NB4 (cell line): Measurements from ENCODE around the gene GBA3.

ENCODE experiments used
- DNase-seq: peaks from one replicate; pipeline ENCODE4 v3.0.0; 2010; ENCODE audit warnings: low read depth
- H3K4me3 ChIP-seq: one replicate; pipeline ENCODE4 v1.5.1; 2011; ENCODE audit warnings: mild to moderate bottlenecking, low read depth, low read length, moderate library complexity
- CTCF ChIP-seq: IDR thresholded peaks from one replicate; pipeline ENCODE4 v1.5.1; 2012; ENCODE audit warnings: low read depth, low read length
- MAX ChIP-seq: IDR thresholded peaks from 2 replicates; pipeline ENCODE4 v1.6.1; 2011; ENCODE audit warnings: low read depth, low read length
- MYC ChIP-seq: IDR thresholded peaks from 2 replicates; pipeline ENCODE4 v1.6.1; 2011; ENCODE audit warnings: low read depth, low read length
- POLR2A ChIP-seq: IDR thresholded peaks from 2 replicates; pipeline ENCODE4 v1.6.1; 2011; ENCODE audit warnings: mild to moderate bottlenecking; ENCODE audit not compliant: insufficient read length; ENCODE audit errors: extremely low read depth

GBA3 gene

GRCh38 chr4:22680065-22680642, 12.6 kb upstream of the GBA3 start:
- TF ChIP-seq CTCF (no peak), MYC (no peak), MAX (no peak), POLR2A (no peak)
- DNase-seq: no peak
- H3K4me3 ChIP-seq: no peak overlapping the region

GRCh38 chr4:22683726-22684125, 9.0 kb upstream of the GBA3 start:
- TF ChIP-seq POLR2A: no peak
- no peak for TF ChIP-seq MYC
- TF ChIP-seq MAX: no peak
- TF ChIP-seq CTCF: no peak
- DNase-seq: no peak
- no peak overlapping the region for H3K4me3 ChIP-seq

GRCh38 chr4:22686141-22686540, 6.6 kb upstream of the GBA3 start:
- no peak for TF ChIP-seq CTCF
- TF ChIP-seq MYC: no peak
- no peak for TF ChIP-seq POLR2A
- TF ChIP-seq MAX: no peak
- no peak for DNase-seq
- no peak overlapping the region for H3K4me3 ChIP-seq

GRCh38 chr4:22688236-22688635, 4.5 kb upstream of the GBA3 start:
- no peak overlapping the region for H3K4me3 ChIP-seq
- no peak for DNase-seq
- no peak for TF ChIP-seq CTCF
- no peak for TF ChIP-seq MYC
- TF ChIP-seq POLR2A: no peak
- TF ChIP-seq MAX: no peak

GRCh38 chr4:22689428-22689827, 3.3 kb upstream of the GBA3 start:
- H3K4me3 ChIP-seq: no peak overlapping the region
- DNase-seq: no peak
- TF ChIP-seq POLR2A (no peak), MAX (no peak), CTCF (no peak), MYC (no peak)

- no peak for TF ChIP-seq MAX
- TF ChIP-seq CTCF: no peak
- DNase-seq: no peak
- H3K4me3 ChIP-seq: no peak overlapping the region
These were observed 2.3 kb downstream of the GBA3 start for GRCh38 chr4:22695029-22695428.
